22Rv1 (cell line): ENCODE data around the gene GAGE12J.
"Not testable (repeated sequence)": the region's sequence is repeated elsewhere in the genome, so short reads cannot be mapped to it uniquely, and the experiment has no call there.

Experiments
- CTCF ChIP-seq: fragments of 450-650 bp; IDR thresholded peaks from 2 replicates; pipeline ENCODE4 v1.5.1; 2017; ENCODE audit warnings: mild to moderate bottlenecking
- ZFX ChIP-seq: fragments of 450-650 bp; IDR thresholded peaks from 2 replicates; pipeline ENCODE4 v1.6.1; 2017; ENCODE audit warnings: antibody characterized with exemption, borderline replicate concordance

GRCh38 chrX:49344496-49345175, 22.8 kb downstream of the GAGE12J start:
- TF ChIP-seq CTCF, ZFX: not testable (repeated sequence)
